Measurements from ENCODE around the gene REEP1. TPM values are rescaled to one million over a fixed set of nuclear protein-coding genes. Genes with fewer than 3 reads are reported as not detected.

Gene REEP1
- total RNA-seq, 2 experiments from 2014 or later = 0.23 to 0.25 TPM

DNA sequence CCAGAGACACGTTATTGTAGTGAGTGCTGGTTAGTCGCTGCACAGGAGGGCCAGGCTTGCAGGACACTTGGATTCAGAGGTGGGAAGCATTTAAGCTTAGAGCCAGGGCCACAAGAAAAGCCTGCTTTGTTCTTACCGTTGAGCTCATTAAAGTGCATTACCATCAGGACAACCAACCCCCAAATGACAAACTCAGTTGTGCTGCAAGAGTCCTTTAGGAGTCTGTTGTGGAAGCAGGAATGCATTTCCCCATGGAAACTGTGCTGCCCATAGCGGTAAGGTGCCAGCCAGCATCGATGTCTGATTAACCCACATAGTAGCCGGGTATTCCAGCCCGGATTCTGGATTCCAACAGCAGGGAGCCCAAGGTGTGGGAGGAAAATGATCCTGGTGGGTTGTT is 23.4 kb upstream of the REEP1 start:
- TF ChIP-seq, protein P1, sequence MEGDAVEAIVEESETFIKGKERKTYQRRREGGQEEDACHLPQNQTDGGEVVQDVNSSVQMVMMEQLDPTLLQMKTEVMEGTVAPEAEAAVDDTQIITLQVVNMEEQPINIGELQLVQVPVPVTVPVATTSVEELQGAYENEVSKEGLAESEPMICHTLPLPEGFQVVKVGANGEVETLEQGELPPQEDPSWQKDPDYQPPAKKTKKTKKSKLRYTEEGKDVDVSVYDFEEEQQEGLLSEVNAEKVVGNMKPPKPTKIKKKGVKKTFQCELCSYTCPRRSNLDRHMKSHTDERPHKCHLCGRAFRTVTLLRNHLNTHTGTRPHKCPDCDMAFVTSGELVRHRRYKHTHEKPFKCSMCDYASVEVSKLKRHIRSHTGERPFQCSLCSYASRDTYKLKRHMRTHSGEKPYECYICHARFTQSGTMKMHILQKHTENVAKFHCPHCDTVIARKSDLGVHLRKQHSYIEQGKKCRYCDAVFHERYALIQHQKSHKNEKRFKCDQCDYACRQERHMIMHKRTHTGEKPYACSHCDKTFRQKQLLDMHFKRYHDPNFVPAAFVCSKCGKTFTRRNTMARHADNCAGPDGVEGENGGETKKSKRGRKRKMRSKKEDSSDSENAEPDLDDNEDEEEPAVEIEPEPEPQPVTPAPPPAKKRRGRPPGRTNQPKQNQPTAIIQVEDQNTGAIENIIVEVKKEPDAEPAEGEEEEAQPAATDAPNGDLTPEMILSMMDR (IDR thresholded peaks at IDR 0.05) = no peak
- ATAC-seq (no peak), DNase-seq (no peak)
- Mint-ChIP-seq H3K27me3 (peaks cover 2% of the 10 kb centered on the region), H3K4me1 (ENCODE audit: low read depth) (peaks cover 2% of the 10 kb centered on the region), H3K27ac (no peak overlapping the region), H3K4me3 (no peak overlapping the region), H3K9me3 (peaks cover 1% of the 10 kb centered on the region), H3K36me3 (ENCODE audit: low read depth) (no peaks in the 10 kb centered on the region)
- intact Hi-C loops (cut with micrococcal nuclease) = no loop called here
- ChIA-PET CTCF (no interaction called here), POLR2A (no interaction called here)

DNA sequence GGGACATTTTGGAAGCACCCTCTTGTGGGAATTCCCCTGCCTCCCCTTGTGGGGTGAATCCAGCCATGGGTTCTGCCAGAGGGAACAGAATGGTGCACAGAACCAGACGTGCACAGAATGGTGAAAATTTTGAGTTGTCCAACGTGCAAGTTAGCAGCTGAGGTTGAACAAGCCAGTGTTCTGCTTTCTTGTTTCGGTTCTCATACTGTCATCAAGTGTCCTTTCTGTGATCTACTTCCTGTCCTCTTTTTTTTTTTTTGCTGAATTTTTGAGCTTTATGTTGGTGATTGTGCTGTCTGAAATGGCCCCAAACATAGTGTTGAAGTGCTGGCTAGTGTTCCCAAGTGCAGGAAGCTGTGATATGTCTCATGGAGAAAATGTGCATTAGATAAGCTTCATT is 21.5 kb upstream of the REEP1 start:
- CTCF ChIA-PET = interaction anchor here (1.3 to 1.4 kb wide), 2 partner anchors 14 to 138 kb away, joined by 4 to 5 read pairs; no protein-coding TSS in a partner anchor
- H3K27ac Mint-ChIP-seq = no peak overlapping the region
- no peak for DNase-seq
- TF ChIP-seq, protein P1 (IDR thresholded peaks at IDR 0.05) = no peak
- peaks cover 2% of the 10 kb centered on the region for H3K27me3 Mint-ChIP-seq
- H3K9me3 Mint-ChIP-seq = no peaks in the 10 kb centered on the region
- H3K4me1 Mint-ChIP-seq (ENCODE audit: low read depth) = peaks cover 2% of the 10 kb centered on the region
- no peak for ATAC-seq
- intact Hi-C loops (cut with micrococcal nuclease) = no loop called here
- H3K4me3 Mint-ChIP-seq = no peak overlapping the region
- POLR2A ChIA-PET = no interaction called here
- no peaks in the 10 kb centered on the region for H3K36me3 Mint-ChIP-seq (ENCODE audit: low read depth)

DNA sequence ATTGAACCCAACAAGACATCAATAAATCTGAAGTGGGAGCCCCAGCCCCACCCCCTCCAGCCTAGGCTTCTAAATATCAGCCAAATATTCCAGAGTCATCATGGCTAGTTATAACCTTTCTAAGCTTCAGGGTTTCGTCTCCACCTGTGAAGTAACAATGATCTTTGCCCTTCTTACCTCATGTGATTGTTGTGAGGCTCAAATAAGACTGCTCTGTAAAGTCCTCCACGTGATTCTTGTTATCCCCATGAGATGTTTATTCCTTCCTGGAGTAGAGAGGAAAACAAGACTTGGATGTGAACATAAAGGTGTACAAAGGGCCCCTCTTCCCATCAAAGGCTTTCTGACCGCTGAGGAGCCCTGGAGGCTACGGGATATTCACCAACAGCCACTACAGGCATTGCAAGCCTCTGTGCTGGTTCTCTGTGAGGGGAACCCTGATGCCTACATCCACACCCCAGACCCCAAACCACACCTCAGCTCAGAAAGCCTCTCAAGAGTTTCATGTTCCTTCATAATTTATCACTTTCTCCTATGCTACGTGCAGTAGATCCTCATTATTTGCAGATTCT is 20.1 kb upstream of the REEP1 start:
- Mint-ChIP-seq H3K27ac (no peak overlapping the region), H3K9me3 (no peaks in the 10 kb centered on the region), H3K27me3 (peaks cover 3% of the 10 kb centered on the region), H3K4me1 (ENCODE audit: low read depth) (peaks cover 2% of the 10 kb centered on the region), H3K4me3 (no peak overlapping the region), H3K36me3 (ENCODE audit: low read depth) (no peaks in the 10 kb centered on the region)
- DNase-seq (no peak), ATAC-seq (no peak)
- ChIA-PET CTCF (interaction anchor here (1.2 kb wide), 1 partner anchor 15 kb away, joined by 3 read pairs; no protein-coding TSS in a partner anchor), POLR2A (no interaction called here)
- intact Hi-C loops (cut with micrococcal nuclease) = no loop called here
- TF ChIP-seq, protein P1 (IDR thresholded peaks at IDR 0.05) = no peak

DNA sequence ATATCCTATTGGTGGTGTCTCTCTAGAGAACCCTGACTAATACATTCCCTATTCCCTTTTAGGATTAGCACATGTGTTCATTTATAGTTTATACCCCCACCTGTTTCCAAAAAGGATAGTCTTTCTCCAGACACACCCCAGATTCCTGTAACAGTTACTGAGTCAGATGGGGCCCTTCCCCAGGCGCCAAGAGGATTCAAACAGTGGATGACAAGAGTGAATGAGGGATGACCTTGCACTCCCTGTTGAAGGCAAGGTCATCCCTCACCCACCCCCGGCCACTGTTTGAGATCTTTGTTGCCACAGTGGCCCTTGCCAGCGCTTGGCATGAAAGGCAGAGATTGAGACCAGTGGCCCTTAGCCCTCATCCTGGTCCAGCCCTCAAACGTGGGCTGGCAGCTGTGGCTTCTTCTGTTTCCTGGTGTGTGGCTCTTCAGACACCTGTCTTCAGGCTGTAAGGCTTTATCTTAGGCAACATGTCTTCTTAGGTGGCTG is 15.3 kb upstream of the REEP1 start:
- DNase-seq (no peak), ATAC-seq (no peak)
- intact Hi-C loops (cut with micrococcal nuclease) = no loop called here
- ChIA-PET CTCF (no interaction called here), POLR2A (no interaction called here)
- H3K36me3 Mint-ChIP-seq (ENCODE audit: low read depth) = no peaks in the 10 kb centered on the region
- TF ChIP-seq, protein P1 (IDR thresholded peaks at IDR 0.05) = no peak
- H3K9me3 Mint-ChIP-seq = no peaks in the 10 kb centered on the region
- H3K4me3 Mint-ChIP-seq = no peak overlapping the region
- no peak overlapping the region for H3K27ac Mint-ChIP-seq
- H3K27me3 Mint-ChIP-seq = peaks cover 6% of the 10 kb centered on the region
- H3K4me1 Mint-ChIP-seq (ENCODE audit: low read depth) = no peaks in the 10 kb centered on the region

DNA sequence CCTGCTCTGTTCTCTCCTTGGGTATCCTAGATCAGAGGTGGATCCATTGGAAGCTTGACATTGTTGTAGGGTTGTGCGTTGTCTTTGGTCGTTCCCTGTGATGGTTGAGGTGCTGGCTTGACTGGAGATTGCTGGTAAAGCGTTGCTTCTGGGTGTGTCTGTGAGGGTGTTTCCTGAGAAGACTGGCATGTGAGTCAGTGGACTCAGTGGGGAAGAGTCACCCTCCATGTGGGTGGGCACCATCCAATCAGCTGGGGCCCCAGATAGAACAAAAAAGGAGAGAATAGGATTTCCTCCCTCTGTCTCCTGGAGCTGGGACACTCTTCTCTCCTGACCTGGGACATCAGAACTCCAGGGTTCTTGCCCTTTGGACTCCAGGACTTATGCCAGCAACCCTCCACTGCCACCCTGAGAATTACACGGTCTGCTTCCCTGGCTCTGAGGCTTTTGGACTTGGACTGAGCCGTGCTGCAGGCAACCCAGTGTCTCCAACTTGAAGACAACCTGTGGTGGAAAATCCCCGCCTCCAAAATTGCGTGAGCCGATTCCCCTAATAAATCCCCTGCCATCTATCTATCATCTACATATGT is 14.8 kb upstream of the REEP1 start:
- CTCF ChIA-PET = no interaction called here
- H3K27ac Mint-ChIP-seq = no peak overlapping the region
- DNase-seq (no peak), ATAC-seq (no peak)
- H3K9me3 Mint-ChIP-seq = no peaks in the 10 kb centered on the region
- POLR2A ChIA-PET = no interaction called here
- peaks cover 6% of the 10 kb centered on the region for H3K27me3 Mint-ChIP-seq
- H3K36me3 Mint-ChIP-seq (ENCODE audit: low read depth) = no peaks in the 10 kb centered on the region
- TF ChIP-seq, protein P1 (IDR thresholded peaks at IDR 0.05) = no peak
- no peak overlapping the region for H3K4me3 Mint-ChIP-seq
- no peaks in the 10 kb centered on the region for H3K4me1 Mint-ChIP-seq (ENCODE audit: low read depth)
- intact Hi-C loops (cut with micrococcal nuclease) = no loop called here

Measured in activated CD8-positive, alpha-beta T cell treated with anti-CD3 and anti-CD28 coated beads for 36 hours (primary cell).